ENCODE data around the gene SLX4IP. TPM values are rescaled to one million over a fixed set of nuclear protein-coding genes. Genes with fewer than 3 reads are reported as not detected.

The SLX4IP gene
- polyA plus RNA-seq, 3 donors = 0.76 to 2.5 (median 1.1) TPM

DNA sequence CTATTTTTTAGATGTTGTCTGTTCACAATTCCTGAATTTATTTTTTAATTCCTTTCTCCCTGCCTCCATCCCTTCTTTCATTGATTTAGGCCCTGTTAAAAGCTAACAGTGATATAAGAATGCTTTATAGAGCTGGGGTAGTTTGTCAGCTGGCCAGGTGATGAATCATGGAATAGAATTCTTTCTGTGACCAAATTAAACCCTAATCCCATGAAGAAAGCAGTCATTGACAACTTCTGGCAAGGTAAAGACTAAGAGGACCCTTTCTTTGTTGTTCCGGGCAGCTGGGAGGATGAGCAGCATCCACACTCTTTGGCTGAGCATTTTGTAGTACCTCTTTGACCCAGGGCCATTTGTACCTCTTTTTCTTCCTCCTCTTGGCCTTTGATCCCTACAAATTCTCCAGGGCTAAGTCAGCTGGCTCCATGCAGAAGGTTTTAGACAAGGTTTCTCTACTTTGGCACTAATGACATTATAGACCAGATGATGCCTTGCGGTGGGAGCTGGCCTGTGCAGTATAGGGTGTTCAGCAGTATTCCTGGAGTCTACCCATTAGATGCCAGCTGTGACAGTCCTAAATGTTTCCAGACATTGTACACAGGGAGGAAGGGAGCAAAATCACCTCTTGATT lies 102.9 kb downstream of the SLX4IP start:
- H3K79me2 ChIP-seq (ENCODE audit: insufficient read depth, low read length) = no peaks in the 10 kb centered on the region
- TF ChIP-seq, protein P1, sequence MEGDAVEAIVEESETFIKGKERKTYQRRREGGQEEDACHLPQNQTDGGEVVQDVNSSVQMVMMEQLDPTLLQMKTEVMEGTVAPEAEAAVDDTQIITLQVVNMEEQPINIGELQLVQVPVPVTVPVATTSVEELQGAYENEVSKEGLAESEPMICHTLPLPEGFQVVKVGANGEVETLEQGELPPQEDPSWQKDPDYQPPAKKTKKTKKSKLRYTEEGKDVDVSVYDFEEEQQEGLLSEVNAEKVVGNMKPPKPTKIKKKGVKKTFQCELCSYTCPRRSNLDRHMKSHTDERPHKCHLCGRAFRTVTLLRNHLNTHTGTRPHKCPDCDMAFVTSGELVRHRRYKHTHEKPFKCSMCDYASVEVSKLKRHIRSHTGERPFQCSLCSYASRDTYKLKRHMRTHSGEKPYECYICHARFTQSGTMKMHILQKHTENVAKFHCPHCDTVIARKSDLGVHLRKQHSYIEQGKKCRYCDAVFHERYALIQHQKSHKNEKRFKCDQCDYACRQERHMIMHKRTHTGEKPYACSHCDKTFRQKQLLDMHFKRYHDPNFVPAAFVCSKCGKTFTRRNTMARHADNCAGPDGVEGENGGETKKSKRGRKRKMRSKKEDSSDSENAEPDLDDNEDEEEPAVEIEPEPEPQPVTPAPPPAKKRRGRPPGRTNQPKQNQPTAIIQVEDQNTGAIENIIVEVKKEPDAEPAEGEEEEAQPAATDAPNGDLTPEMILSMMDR (IDR thresholded peaks at IDR 0.05) = no peak
- H3K36me3 ChIP-seq (replicated peaks in 1 of 2; ENCODE audit: control insufficient read depth in 1 of 2, insufficient read depth in 2 of 2, low read length in 2 of 2) = no peaks in the 10 kb centered on the region
- 100% methylated on average over 1 of the region's 2 CpGs for WGBS (ENCODE audit: insufficient coverage)
- H3K27ac Mint-ChIP-seq = no peak overlapping the region
- H3K36me3 Mint-ChIP-seq = peaks cover 5 to 14% of the 10 kb centered on the region in 2 donors
- H3K4me1 ChIP-seq (ENCODE audit: control insufficient read depth in 1 of 2, insufficient read depth in 2 of 2, low read length in 2 of 2) = peaks cover 19 to 24% of the 10 kb centered on the region in 2 donors
- no peak overlapping the region for H2AFZ ChIP-seq (ENCODE audit: insufficient read depth, low read depth, low read length, poor library complexity, severe bottlenecking)
- no peak overlapping the region for H3K4me3 ChIP-seq (replicated peaks in 1 of 3; ENCODE audit: low read depth in 2 of 3, low read length in 3 of 3)
- intact Hi-C loops (cut with micrococcal nuclease) = no loop called here
- no peaks in the 10 kb centered on the region for H3K27me3 ChIP-seq (ENCODE audit: control insufficient read depth in 2 of 2, insufficient read depth in 2 of 2, low read length in 2 of 2)
- no peak overlapping the region for H3K4me3 Mint-ChIP-seq
- H3K9ac ChIP-seq (ENCODE audit: insufficient read depth, low read length, poor library complexity, severe bottlenecking) = no peak overlapping the region
- H3K9me3 Mint-ChIP-seq = no peaks in the 10 kb centered on the region
- no peak overlapping the region for H3K27ac ChIP-seq (ENCODE audit: low read depth in 1 of 2, low read length in 2 of 2)
- peaks cover 25% of the 10 kb centered on the region for H3K4me1 Mint-ChIP-seq
- H3K9me3 ChIP-seq (replicated peaks in 1 of 2; ENCODE audit: control insufficient read depth in 1 of 2, insufficient read depth in 1 of 2, low read length in 2 of 2) = no peaks in the 10 kb centered on the region
- H4K20me1 ChIP-seq (ENCODE audit: insufficient read depth, low read length) = no peaks in the 10 kb centered on the region
- H3K27me3 Mint-ChIP-seq (ENCODE audit: low read depth in 3 of 3) = no peaks in the 10 kb centered on the region
- DNase-seq = no peak
- no peak overlapping the region for H3K4me2 ChIP-seq (replicated peaks; ENCODE audit: extremely low read depth, low read length, poor library complexity, severe bottlenecking)

DNA sequence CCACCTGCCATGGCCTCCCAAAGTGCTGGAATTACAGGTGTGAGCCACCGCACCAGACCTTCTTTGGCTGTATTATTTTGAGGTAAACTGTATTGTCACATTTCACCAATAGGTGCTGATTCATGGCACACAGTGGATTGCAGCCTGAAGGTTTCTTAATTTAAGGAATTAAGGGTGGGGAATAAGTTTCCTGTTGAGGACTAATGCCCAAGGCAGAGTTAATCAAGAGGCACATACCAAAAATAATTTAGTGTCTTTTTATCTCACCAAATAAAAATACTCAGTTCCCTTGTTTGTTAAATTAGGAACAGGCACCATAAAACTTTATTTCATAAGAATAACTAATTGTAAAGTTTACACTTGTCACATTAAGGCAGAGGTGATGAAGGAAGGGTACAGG lies 103.7 kb downstream of the SLX4IP start:
- H3K36me3 ChIP-seq (replicated peaks in 1 of 2; ENCODE audit: control insufficient read depth in 1 of 2, insufficient read depth in 2 of 2, low read length in 2 of 2) = no peaks in the 10 kb centered on the region
- H3K9ac ChIP-seq (ENCODE audit: insufficient read depth, low read length, poor library complexity, severe bottlenecking) = no peak overlapping the region
- no peaks in the 10 kb centered on the region for H3K9me3 ChIP-seq (replicated peaks in 1 of 2; ENCODE audit: control insufficient read depth in 1 of 2, insufficient read depth in 1 of 2, low read length in 2 of 2)
- H2AFZ ChIP-seq (ENCODE audit: insufficient read depth, low read depth, low read length, poor library complexity, severe bottlenecking) = no peak overlapping the region
- H3K4me2 ChIP-seq (replicated peaks; ENCODE audit: extremely low read depth, low read length, poor library complexity, severe bottlenecking) = no peak overlapping the region
- no peak overlapping the region for H3K4me3 Mint-ChIP-seq
- H3K27ac ChIP-seq (ENCODE audit: low read depth in 1 of 2, low read length in 2 of 2) = no peak overlapping the region
- H3K79me2 ChIP-seq (ENCODE audit: insufficient read depth, low read length) = no peaks in the 10 kb centered on the region
- no CpG with 5 or more reads among the region's 1 CpG for WGBS (ENCODE audit: insufficient coverage)
- H3K27me3 ChIP-seq (ENCODE audit: control insufficient read depth in 2 of 2, insufficient read depth in 2 of 2, low read length in 2 of 2) = no peaks in the 10 kb centered on the region
- intact Hi-C loops (cut with micrococcal nuclease) = no loop called here
- H3K27me3 Mint-ChIP-seq (ENCODE audit: low read depth in 3 of 3) = no peaks in the 10 kb centered on the region
- peaks cover 19 to 24% of the 10 kb centered on the region in 2 donors for H3K4me1 ChIP-seq (ENCODE audit: control insufficient read depth in 1 of 2, insufficient read depth in 2 of 2, low read length in 2 of 2)
- peaks cover 5 to 8% of the 10 kb centered on the region in 2 donors for H3K36me3 Mint-ChIP-seq
- no peaks in the 10 kb centered on the region for H4K20me1 ChIP-seq (ENCODE audit: insufficient read depth, low read length)
- H3K9me3 Mint-ChIP-seq = no peaks in the 10 kb centered on the region
- no peak overlapping the region for H3K4me3 ChIP-seq (replicated peaks in 1 of 3; ENCODE audit: low read depth in 2 of 3, low read length in 3 of 3)
- no peak for DNase-seq
- TF ChIP-seq, protein P1 (IDR thresholded peaks at IDR 0.05) = no peak
- H3K27ac Mint-ChIP-seq = no peak overlapping the region
- H3K4me1 Mint-ChIP-seq = peaks cover 31% of the 10 kb centered on the region

All from CD14-positive monocyte (primary cell).